22Rv1 (cell line): Measurements from ENCODE around the gene ATP11A.

Experiments used
- ZFX ChIP-seq: fragments of 450-650 bp; IDR thresholded peaks from 2 replicates; pipeline ENCODE4 v1.6.1; 2017; ENCODE audit warnings: antibody characterized with exemption, borderline replicate concordance
- TF ChIP-seq, protein P1 (sequence below): fragments of 450-650 bp; IDR thresholded peaks from 2 replicates; pipeline ENCODE4 v1.5.1; 2017; ENCODE audit warnings: mild to moderate bottlenecking

DNA sequence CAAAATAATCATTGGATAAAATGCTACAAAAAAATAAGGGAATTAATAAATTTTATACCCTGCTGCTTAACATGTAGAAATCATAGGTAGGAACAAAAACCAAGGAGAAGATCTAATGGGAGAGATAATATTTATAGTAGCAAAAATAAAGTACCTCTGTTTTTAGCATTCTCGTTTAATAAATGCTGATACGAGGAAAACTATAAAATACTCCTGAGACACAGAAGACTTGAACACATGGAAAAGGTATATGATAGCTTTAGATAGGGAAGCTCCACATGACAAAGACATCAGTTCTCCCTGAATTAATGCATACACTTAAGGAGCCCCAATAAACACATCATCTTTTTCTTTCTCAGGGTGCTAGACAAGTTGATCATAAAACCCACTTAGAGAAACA lies 234.5 kb downstream of the ATP11A start:
- TF ChIP-seq, protein P1, sequence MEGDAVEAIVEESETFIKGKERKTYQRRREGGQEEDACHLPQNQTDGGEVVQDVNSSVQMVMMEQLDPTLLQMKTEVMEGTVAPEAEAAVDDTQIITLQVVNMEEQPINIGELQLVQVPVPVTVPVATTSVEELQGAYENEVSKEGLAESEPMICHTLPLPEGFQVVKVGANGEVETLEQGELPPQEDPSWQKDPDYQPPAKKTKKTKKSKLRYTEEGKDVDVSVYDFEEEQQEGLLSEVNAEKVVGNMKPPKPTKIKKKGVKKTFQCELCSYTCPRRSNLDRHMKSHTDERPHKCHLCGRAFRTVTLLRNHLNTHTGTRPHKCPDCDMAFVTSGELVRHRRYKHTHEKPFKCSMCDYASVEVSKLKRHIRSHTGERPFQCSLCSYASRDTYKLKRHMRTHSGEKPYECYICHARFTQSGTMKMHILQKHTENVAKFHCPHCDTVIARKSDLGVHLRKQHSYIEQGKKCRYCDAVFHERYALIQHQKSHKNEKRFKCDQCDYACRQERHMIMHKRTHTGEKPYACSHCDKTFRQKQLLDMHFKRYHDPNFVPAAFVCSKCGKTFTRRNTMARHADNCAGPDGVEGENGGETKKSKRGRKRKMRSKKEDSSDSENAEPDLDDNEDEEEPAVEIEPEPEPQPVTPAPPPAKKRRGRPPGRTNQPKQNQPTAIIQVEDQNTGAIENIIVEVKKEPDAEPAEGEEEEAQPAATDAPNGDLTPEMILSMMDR = no peak
- TF ChIP-seq ZFX = no peak
